Neuronal stem cell (in vitro differentiated cells): Measurements from ENCODE around the gene ERC1.

Experiments
- DNase-seq: peaks from one replicate; pipeline ENCODE4 v3.0.0-alpha.2; 2013; ENCODE audit warnings: low spot score
- H2AFZ ChIP-seq: one replicate; pipeline ENCODE4 v1.6.1; 2013; ENCODE audit warnings: mild to moderate bottlenecking, low read length, inconsistent platforms
- H2AK5ac ChIP-seq: 2 replicates; pipeline ENCODE4 v1.6.1; 2013; ENCODE audit warnings: low read depth, mild to moderate bottlenecking, inconsistent platforms, low read length, moderate library complexity, mixed read lengths
- H2BK120ac ChIP-seq: 2 replicates; pipeline ENCODE4 v1.6.1; 2013; ENCODE audit warnings: low read depth, mild to moderate bottlenecking, inconsistent platforms, low read length, moderate library complexity, mixed read lengths
- H2BK12ac ChIP-seq: one replicate; pipeline ENCODE4 v1.6.1; 2013; ENCODE audit warnings: low read length, inconsistent platforms
- H2BK15ac ChIP-seq: 2 replicates; pipeline ENCODE4 v1.6.1; 2013; ENCODE audit warnings: mild to moderate bottlenecking, low read length, inconsistent platforms, mixed read lengths
- H2BK5ac ChIP-seq: one replicate; pipeline ENCODE4 v1.6.1; 2013; ENCODE audit warnings: inconsistent platforms, mild to moderate bottlenecking, low read length, moderate library complexity
- H3K14ac ChIP-seq: one replicate; pipeline ENCODE4 v1.6.1; 2013; ENCODE audit warnings: low read length, inconsistent platforms
- H3K18ac ChIP-seq: 2 replicates; pipeline ENCODE4 v1.6.1; 2013; ENCODE audit warnings: low read length, inconsistent platforms
- H3K23ac ChIP-seq: 2 replicates; pipeline ENCODE4 v1.6.1; 2013; ENCODE audit warnings: low read depth, mild to moderate bottlenecking, mixed read lengths, low read length, inconsistent platforms; ENCODE audit not compliant: poor library complexity
- H3K27ac ChIP-seq: replicated peaks from 3 replicates; pipeline ENCODE4 v1.5.1; 2013; ENCODE audit warnings: low read length, inconsistent platforms
- H3K27me3 ChIP-seq, 3 experiments: 2 replicates each; pipeline ENCODE4 v1.6.1; 2013; ENCODE audit warnings: low read length in 3 of 3, mild to moderate bottlenecking in 2 of 3, inconsistent platforms in 1 of 3, low read depth in 1 of 3, mixed read lengths in 1 of 3, moderate library complexity in 1 of 3; ENCODE audit not compliant: control insufficient read depth in 3 of 3, insufficient read depth in 3 of 3
- H3K36me3 ChIP-seq, 2 donors: replicated peaks in 1 of 2; 2 replicates each; pipeline ENCODE4 v1.6.1; 2013; ENCODE audit warnings: low read length in 2 of 2; ENCODE audit not compliant: control insufficient read depth in 2 of 2, insufficient read depth in 2 of 2
- H3K4ac ChIP-seq: 2 replicates; pipeline ENCODE4 v1.6.1; 2013; ENCODE audit warnings: inconsistent platforms, mild to moderate bottlenecking, low read length, moderate library complexity
- H3K4me1 ChIP-seq, 2 donors: 1 replicate in 1 of 2; 2 replicates in 1 of 2; pipeline ENCODE4 v1.6.1; 2013; ENCODE audit warnings: low read length in 2 of 2, low read depth in 1 of 2; ENCODE audit not compliant: control insufficient read depth in 2 of 2, insufficient read depth in 1 of 2
- H3K4me2 ChIP-seq: one replicate; pipeline ENCODE4 v1.6.1; 2013; ENCODE audit warnings: mild to moderate bottlenecking, low read length, inconsistent platforms; ENCODE audit not compliant: insufficient read depth, poor library complexity, severe bottlenecking
- H3K4me3 ChIP-seq, 2 donors: 2 replicates each; pipeline ENCODE4 v1.5.1; 2013; ENCODE audit warnings: low read length in 2 of 2, mild to moderate bottlenecking in 2 of 2, inconsistent platforms in 1 of 2, moderate library complexity in 1 of 2
- H3K79me1 ChIP-seq: one replicate; pipeline ENCODE4 v1.6.1; 2013; ENCODE audit warnings: low read depth, mild to moderate bottlenecking, inconsistent platforms, low read length, moderate library complexity
- H3K9ac ChIP-seq: one replicate; pipeline ENCODE4 v1.6.1; 2013; ENCODE audit warnings: mild to moderate bottlenecking, low read depth, low read length, inconsistent platforms; ENCODE audit not compliant: poor library complexity
- H3K9me3 ChIP-seq, 2 donors: replicated peaks in 1 of 2; 2 replicates each; pipeline versions ENCODE3 to v1.6.1; 2013; ENCODE audit warnings: low read length in 2 of 2, mild to moderate bottlenecking in 2 of 2, inconsistent platforms in 1 of 2, low read depth in 1 of 2, mixed read lengths in 1 of 2, moderate library complexity in 1 of 2; ENCODE audit not compliant: control insufficient read depth in 2 of 2, insufficient read depth in 1 of 2
- H4K8ac ChIP-seq: one replicate; pipeline ENCODE4 v1.6.1; 2013; ENCODE audit warnings: low read depth, mild to moderate bottlenecking, inconsistent platforms, low read length, moderate library complexity
- H4K91ac ChIP-seq: one replicate; pipeline ENCODE4 v1.6.1; 2013; ENCODE audit warnings: low read length, low read depth, mild to moderate bottlenecking, inconsistent platforms; ENCODE audit not compliant: poor library complexity
- WGBS, 2 donors: extraction: QIAGEN DNeasy Blood & Tissue Kit; methylation state at CpG; one replicate each; pipeline ENCODE4 v1.1.7; 2013; ENCODE audit warnings: missing lambda C conversion rate in 2 of 2, mixed read lengths in 1 of 2; ENCODE audit not compliant: insufficient read length in 2 of 2, insufficient replicate concordance in 1 of 2; ENCODE audit errors: extremely low coverage in 2 of 2; 5-methylcytosine and 5-hydroxymethylcytosine counted together

The ERC1 gene

DNA sequence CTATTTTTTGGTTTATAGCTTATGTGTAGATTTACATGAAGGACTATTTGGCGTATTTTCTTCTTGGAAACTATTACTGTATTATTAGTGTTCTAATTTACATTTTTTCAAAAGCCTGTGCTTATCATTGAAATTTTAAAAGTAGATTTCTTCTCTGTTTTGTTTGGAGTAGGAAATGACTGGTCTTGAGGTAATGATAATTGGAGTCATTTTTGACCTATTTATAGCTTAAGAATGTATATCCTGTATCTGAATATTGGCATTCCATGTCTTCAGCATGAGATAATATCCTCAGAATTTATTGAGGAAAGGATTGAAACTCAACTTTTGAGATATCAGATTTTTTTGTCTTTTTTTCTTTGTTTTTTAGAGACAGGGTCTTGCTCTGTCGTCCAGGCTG lies 193.4 kb downstream of the ERC1 start:
- WGBS, 2 donors, result no CpG with 5 or more reads among the region's 2 CpGs
- Histone ChIP-seq H4K8ac (no peak overlapping the region), H2BK120ac (no peak overlapping the region), H3K4me1 (peaks cover 0 to 1% of the 10 kb centered on the region in 2 donors), H3K14ac (no peak overlapping the region), H3K23ac (no peak overlapping the region), H2AK5ac (no peak overlapping the region), H3K4me2 (no peak overlapping the region), H3K9ac (no peak overlapping the region), H3K27me3 (no peaks in the 10 kb centered on the region), H3K9me3 (no peaks in the 10 kb centered on the region), H2BK5ac (no peak overlapping the region), H3K4me3 (no peak overlapping the region), H2BK12ac (no peak overlapping the region), H2AFZ (no peak overlapping the region), H3K27ac (no peak overlapping the region), H3K36me3 (peaks cover 0 to 6% of the 10 kb centered on the region in 2 donors), H4K91ac (no peak overlapping the region), H3K79me1 (no peaks in the 10 kb centered on the region), H3K18ac (no peak overlapping the region), H3K4ac (no peak overlapping the region), H2BK15ac (no peak overlapping the region)
- no peak for DNase-seq

DNA sequence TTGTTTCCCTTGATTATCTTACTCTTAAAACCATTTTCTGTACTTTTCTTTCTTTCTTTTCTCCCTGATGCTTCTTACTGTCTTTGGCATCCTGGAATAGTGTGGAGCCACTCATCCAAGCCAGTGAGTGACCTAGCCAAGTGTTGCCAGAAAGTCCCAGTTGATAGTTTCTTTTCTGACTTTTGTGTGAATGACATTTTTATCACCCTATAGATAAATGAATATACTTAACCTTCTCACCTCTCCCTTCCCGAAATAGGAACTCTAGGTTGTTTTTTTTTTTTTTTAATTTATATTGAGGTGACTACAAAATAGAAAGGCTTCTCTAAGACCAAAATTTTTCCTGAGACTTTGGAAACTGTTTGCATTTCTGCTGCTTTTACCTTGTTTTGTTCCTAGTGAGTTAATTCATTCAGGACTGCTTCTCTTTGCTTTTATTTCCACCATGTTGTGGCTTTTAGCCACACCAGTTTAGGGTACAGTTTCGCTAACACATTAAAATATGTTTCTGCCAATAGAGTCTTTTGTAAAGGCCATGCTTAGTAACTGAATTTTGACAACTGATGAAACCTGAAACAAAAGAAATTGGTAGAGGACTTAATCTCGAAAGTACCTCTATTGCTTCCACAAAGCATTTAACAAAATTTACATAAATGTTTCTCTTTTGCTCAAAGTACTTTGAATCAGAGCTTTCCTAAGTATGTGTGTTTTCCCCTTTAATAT lies 194.6 kb downstream of the ERC1 start:
- H3K18ac ChIP-seq, result no peak overlapping the region
- no peak overlapping the region for H2BK5ac ChIP-seq
- H4K91ac ChIP-seq, result no peak overlapping the region
- H3K4me2 ChIP-seq, result no peak overlapping the region
- no peak for DNase-seq
- no peak overlapping the region for H3K9ac ChIP-seq
- no peak overlapping the region for H2AFZ ChIP-seq
- peaks cover 0 to 1% of the 10 kb centered on the region in 2 donors for H3K4me1 ChIP-seq
- no peaks in the 10 kb centered on the region for H3K27me3 ChIP-seq
- no peaks in the 10 kb centered on the region for H3K9me3 ChIP-seq
- no peak overlapping the region for H2BK12ac ChIP-seq
- H3K79me1 ChIP-seq, result no peaks in the 10 kb centered on the region
- H2BK120ac ChIP-seq, result no peak overlapping the region
- H2BK15ac ChIP-seq, result no peak overlapping the region
- H3K23ac ChIP-seq, result no peak overlapping the region
- H4K8ac ChIP-seq, result no peak overlapping the region
- H3K4me3 ChIP-seq, result no peak overlapping the region
- no peak overlapping the region for H3K14ac ChIP-seq
- WGBS, 2 donors, result no CpG with 5 or more reads among the region's 3 CpGs
- H3K36me3 ChIP-seq, result peaks cover 0 to 11% of the 10 kb centered on the region in 2 donors
- no peak overlapping the region for H3K27ac ChIP-seq
- no peak overlapping the region for H3K4ac ChIP-seq
- no peak overlapping the region for H2AK5ac ChIP-seq

GRCh38 chr12:1186298-1186697 lies 195.3 kb downstream of the ERC1 start:
- Histone ChIP-seq H3K4me2 (no peak overlapping the region), H4K8ac (no peak overlapping the region), H2BK120ac (no peak overlapping the region), H3K14ac (no peak overlapping the region), H2AK5ac (no peak overlapping the region), H3K23ac (no peak overlapping the region), H3K79me1 (no peaks in the 10 kb centered on the region), H3K36me3 (peaks cover 0 to 11% of the 10 kb centered on the region in 2 donors), H3K27ac (no peak overlapping the region), H2BK12ac (no peak overlapping the region), H3K4ac (no peak overlapping the region), H4K91ac (no peak overlapping the region), H3K9me3 (no peaks in the 10 kb centered on the region), H3K4me1 (peaks cover 0 to 1% of the 10 kb centered on the region in 2 donors), H3K18ac (no peak overlapping the region), H2AFZ (no peak overlapping the region), H3K4me3 (no peak overlapping the region), H3K9ac (no peak overlapping the region), H2BK5ac (no peak overlapping the region), H3K27me3 (no peaks in the 10 kb centered on the region), H2BK15ac (no peak overlapping the region)
- DNase-seq, result no peak
- no CpG with 5 or more reads among the region's 3 CpGs for WGBS, 2 donors

DNA sequence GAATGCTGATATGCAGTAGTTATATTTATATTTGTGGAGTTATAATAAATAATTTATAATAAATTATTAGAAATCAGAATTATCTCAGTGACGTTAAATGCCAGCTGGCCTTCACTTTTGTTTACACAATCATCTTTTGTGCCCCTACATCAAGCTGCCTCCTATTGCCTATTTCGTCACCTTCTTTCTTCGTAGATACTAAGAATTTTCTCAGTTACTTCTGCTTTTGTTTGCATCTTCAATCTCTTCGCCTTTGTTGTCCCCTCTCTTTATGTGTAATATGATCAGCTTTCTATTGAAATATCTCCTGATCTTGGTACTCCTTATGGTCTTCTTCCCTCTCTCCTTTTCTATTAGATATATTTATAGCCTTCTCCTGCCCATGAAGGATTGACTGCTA lies 197.0 kb downstream of the ERC1 start:
- no peak overlapping the region for H2BK15ac ChIP-seq
- no peak overlapping the region for H3K4ac ChIP-seq

More for the DNA sequence above, 197.0 kb downstream of the ERC1 start:
- Histone ChIP-seq H3K4me3 (no peak overlapping the region), H2BK12ac (no peak overlapping the region), H3K9ac (no peak overlapping the region), H3K27ac (no peak overlapping the region), H3K23ac (no peak overlapping the region), H3K27me3 (no peaks in the 10 kb centered on the region), H3K14ac (no peak overlapping the region), H3K36me3 (peaks cover 0 to 11% of the 10 kb centered on the region in 2 donors), H3K9me3 (no peaks in the 10 kb centered on the region), H2BK5ac (no peak overlapping the region), H3K4me2 (no peak overlapping the region), H3K18ac (no peak overlapping the region), H4K91ac (no peak overlapping the region), H2AFZ (no peak overlapping the region), H3K79me1 (no peaks in the 10 kb centered on the region), H2AK5ac (no peak overlapping the region), H4K8ac (no peak overlapping the region), H3K4me1 (peaks cover 0 to 1% of the 10 kb centered on the region in 2 donors), H2BK120ac (no peak overlapping the region)
- no peak for DNase-seq
- WGBS, 2 donors, result no CpG with 5 or more reads among the region's 4 CpGs
